HG03066 (cell line): ENCODE measurements around the gene RARG.
"Not testable (repeated sequence)": the region's sequence is repeated elsewhere in the genome, so short reads cannot be mapped to it uniquely, and the experiment has no call there.

Experiments
- ATAC-seq: cut with Tn5 transposase; IDR thresholded peaks from one replicate; pipeline ENCODE4 v1.9.1; 2021; ENCODE audit warnings: low read depth; ENCODE audit not compliant: unreplicated experiment

The RARG gene

DNA sequence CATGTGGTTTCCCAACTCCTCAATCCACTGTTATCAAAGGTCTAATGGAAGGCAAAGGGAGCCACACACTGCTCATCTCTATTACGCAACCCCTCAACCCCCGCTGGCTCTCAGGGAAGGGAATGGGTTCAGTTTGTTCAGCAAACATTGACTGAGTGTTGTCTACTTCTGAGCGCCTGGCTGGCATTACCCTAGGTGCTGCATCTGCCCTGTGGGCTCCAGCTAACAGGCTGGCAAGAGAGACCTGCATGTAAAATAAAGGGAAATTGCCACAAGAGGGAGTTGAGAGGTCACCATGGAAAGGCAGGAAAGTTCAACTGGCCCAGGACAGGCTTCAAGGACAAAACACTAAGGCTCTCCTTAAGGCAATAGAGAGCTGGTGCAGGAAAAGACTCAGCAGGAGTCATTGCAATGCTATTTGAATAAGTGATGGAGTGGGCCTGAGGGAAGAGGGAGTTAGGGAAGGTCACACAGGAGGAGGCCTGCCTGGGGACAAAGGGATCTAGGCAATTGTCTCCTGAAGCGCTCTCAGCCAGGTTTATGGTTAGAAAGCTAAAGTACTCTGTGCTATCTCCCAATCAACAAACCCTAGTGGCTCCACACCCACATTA, 57.0 kb downstream of the RARG start:
- ATAC-seq: no peak

DNA sequence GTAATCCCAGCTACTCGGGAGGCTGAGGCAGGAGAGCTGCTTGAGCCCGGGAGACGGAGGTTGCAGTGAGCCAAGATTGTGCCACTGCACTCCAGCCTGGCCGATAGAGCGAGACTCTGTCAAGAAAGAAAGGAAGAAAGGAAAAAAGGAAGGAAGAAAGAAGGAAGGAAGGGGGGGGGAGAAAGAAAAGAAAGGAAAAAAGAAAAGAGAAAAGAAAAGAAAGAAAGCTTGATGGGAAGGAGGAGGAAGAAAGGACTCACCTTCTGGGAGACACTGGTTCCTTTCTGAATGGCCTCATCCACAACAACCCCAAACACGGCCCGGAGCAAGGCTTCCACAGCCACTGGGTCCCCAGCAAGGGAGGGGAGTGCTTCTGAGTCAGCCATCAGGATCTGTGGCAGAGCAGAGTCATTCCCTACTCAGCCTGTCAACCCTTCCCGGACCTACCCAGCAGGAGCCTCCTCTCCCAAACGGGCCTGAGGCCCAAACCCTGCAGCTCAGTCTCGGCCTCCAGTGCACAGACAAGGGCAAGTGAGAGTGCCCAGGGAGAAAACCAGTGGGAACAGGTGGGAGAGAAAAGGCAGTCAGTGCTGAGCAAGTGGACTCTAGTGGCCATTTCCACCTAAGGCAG, 58.8 kb downstream of the RARG start:
- no peak for ATAC-seq

DNA sequence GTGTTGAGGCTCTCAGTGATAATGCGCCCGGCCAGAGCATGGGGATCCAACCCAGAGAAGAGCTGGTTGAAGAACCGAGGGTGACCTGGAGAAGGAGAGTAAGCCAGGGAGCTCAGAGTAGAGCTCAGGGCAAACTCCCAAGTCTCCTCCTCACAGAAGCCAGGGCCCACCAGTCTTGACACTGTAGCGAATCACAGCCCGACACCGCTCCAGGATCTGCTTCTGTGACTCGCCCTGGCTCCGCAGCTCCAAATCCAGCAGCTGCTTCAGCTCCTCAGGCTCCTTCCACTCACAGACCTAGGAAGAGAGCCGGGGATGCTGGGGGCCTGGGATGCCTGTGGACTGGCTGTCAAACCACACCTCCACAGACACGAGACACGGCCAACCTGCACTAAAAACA, 59.7 kb downstream of the RARG start:
- ATAC-seq: no peak

DNA sequence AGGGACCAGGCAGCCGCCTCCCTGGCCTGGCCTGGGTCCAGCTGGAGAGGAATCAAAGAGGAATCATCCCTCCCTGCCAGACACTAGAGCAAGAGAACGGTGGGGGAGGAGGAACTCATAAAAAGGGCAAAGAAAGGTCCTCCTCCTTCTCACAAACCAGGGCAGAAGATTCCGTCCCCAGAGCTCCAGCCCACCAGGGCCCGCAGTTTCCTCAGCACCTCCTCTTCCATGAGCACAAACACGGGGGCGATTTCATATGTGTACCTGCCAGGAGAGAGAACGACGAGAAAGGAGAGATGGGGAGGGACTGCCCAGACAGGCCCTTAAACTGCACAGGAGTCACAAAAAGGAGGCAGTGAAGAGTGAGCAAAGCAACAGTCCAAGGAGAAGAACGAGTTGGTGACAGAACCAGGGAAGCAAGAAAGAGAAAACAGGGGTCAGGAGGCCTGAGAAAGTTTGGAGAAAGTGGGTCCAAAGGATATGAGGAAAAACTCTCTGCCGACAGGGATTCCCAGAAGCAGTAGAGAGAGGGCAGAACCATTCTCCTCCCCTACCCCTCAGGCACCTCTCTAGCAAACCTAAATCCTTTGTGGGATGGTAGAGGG, 60.2 kb downstream of the RARG start:
- no peak for ATAC-seq

DNA sequence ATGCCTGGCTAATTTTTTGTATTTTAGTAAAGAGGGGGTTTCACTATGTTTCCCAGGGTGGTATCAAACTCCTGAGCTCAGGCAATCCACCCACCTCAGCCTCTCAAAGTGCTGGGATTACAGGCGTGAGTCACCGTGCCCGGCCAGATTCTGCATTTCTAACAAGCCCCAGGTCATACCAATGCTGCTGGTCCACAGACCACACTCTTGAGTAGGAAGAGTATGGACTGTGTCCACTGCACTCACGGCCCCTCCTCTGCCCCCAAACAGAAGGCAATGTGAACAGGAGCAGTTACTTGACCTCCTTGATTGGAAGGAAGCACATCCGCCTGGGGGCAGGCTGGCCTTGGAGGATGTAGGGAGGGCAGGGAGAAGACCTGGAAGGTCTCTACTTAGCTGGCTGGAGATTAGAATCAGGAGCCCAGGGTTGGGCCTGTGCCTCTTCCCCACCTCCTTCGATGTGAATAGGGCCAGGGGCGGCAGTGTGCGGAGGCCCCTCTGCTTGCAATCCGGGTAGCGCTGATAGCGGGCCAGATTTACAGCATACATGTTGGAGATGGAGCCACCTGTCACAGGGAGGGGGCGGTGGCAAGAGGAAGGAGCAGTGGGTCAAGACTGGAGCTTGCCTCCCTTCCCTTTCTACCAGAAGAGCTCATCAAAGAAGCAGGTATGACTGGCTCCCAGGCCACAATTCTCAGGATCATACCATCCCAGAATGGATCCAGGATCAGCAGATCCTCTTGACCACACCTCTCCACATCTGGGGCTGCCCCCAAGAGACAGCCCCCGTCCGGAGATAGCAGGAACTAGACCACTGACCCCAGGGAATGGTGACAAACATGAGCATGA, 60.9 kb downstream of the RARG start:
- no peak for ATAC-seq

DNA sequence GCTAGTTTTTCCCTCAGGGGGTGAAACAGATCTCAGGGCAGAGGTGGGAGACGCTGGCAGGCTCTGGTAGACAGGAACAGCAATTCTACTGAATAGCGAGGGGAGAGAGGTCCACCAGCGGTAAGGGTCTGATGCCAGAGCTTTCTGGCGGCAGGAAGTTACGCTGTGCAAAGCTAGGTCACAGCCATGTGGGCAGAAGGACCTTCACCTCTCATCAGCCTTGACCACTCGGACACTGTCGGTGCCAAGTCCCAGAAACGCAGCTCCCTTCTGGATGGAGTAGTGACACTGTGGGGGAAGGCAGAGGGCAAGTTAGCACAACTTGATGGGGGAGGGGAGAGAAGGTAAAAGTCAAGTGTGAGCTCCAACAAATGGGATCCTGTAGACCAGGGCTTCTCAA, 61.8 kb downstream of the RARG start:
- no peak for ATAC-seq

DNA sequence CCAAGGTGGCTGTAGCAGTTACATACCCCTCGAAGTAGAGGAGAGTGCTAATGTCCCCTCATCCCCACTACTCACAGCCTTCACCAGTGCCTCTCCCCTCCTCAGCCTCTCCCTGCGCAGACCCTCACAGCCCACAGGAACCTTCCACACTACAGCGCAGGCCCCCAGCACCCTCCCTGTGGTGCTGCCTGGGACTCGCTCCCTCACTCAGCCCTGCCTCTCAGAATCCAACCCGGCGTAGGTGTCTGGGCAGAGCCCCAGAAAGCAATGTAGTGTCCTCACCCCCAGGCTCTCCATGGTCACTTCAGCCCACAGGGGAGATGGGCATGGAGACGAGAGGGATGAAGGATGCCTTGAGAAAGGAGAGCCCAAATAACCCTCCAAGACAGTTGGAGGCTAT, 62.4 kb downstream of the RARG start:
- no peak for ATAC-seq

DNA sequence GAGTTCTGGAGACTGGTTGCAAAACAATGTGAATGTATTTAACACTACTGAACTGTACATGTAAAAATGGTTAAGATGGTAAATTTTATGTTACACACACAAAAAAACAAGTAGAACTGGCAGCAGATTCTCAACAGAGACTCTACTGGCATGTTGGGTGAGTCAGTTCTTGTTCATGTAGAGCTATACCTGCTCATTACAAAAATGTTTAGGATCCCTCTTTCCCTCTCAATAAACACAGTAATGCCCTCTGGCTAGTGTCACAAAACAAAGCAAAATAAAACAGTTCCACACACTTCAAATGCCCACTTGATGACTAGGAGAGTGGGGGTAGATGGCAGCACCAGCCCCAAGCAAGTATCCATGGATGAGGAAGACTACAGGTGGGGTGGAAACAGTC, 65.2 kb downstream of the RARG start:
- ATAC-seq: no peak

DNA sequence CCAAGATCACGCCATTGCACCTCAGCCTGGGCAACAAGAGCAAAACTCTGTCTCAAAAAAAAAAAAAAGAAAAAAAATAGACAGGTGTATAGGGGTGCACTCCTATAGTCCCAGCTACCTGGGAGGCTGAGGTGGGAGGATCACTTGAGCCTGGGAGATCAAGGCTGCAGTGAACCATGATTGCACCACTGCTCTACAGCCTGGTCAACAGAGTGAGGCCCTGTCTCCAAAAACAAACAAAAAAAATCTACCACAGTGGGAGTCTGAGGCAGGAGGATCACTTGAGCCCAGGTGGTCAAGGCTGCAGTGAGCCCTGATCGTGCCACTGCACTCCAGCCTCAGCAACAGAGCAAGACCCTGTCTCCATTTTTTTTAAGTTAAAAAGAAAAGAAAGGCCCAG, 69.0 kb downstream of the RARG start:
- ATAC-seq: not testable (repeated sequence)

DNA sequence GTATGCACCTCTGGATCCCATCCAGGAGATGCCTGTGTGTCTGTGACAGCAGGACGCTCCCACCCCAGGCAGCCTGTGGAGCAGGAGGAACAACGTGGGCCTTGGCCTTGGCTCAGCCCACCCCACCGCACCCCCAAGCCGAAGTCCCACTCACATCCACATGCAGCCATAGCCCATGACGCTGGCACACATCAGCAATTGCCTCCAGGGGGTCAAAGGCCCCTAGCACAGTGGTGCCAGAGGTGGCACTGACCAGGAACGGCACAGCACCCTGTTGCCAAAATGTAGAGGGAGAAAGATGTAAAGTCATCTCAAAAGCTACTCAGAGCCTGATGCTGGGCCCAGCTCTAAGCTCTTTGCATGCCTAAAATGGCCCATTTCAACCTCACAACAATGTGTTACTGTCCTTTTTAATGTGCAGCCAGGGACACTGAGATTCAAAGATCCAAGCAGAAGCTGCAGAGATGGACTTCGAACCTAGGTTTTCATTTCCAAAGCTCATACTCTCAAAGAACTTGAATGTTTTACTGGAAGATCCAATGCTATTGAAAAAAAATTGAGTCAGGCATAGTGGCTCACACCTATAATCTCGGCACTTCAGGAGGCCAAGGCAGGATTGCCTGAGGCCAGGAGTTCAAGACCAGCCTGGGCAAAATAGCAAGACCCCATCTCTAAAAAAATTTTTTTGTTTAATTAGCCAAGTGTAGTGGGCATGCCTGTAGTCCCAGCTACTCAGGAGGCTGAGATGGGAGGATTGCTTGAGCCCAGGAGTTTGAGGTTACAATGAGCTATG, 70.7 kb downstream of the RARG start:
- ATAC-seq: no peak

DNA sequence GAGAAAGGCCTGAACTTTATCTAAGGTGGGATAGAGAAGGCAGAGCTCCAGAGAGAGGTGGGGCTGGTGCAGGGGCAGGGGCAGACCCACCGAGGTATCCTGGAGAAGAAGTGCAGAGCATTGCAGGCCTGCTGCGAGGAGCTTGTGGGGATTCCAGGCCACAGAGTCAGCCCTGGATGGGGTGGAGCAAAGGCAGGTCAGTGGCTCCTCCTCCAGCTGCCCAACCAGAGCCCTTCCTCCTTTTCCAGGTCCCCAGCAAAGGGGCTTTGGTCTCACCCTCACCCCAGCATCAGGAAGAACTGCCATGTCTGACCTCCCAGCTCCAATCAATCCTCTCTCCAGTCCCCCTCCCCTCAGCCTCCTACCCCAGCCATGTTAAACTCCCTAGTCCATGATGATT, 71.3 kb downstream of the RARG start:
- no peak for ATAC-seq
